Vein endothelial cell (primary cell): ENCODE results near the gene POLDIP2. TPM values are rescaled to one million over a fixed set of nuclear protein-coding genes. Genes with fewer than 3 reads are reported as not detected.

Source experiments
- total RNA-seq: library from RNA; depleted of rRNA; stranded (reverse); fragments of >200 nt; gene quantifications from 2 replicates; pipeline ENCODE4 v1.2.3, GENCODE V29; 2012

POLDIP2 gene, protein sequence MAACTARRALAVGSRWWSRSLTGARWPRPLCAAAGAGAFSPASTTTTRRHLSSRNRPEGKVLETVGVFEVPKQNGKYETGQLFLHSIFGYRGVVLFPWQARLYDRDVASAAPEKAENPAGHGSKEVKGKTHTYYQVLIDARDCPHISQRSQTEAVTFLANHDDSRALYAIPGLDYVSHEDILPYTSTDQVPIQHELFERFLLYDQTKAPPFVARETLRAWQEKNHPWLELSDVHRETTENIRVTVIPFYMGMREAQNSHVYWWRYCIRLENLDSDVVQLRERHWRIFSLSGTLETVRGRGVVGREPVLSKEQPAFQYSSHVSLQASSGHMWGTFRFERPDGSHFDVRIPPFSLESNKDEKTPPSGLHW
- total RNA-seq: 90.8 and 92.3 TPM in 2 replicates

DNA sequence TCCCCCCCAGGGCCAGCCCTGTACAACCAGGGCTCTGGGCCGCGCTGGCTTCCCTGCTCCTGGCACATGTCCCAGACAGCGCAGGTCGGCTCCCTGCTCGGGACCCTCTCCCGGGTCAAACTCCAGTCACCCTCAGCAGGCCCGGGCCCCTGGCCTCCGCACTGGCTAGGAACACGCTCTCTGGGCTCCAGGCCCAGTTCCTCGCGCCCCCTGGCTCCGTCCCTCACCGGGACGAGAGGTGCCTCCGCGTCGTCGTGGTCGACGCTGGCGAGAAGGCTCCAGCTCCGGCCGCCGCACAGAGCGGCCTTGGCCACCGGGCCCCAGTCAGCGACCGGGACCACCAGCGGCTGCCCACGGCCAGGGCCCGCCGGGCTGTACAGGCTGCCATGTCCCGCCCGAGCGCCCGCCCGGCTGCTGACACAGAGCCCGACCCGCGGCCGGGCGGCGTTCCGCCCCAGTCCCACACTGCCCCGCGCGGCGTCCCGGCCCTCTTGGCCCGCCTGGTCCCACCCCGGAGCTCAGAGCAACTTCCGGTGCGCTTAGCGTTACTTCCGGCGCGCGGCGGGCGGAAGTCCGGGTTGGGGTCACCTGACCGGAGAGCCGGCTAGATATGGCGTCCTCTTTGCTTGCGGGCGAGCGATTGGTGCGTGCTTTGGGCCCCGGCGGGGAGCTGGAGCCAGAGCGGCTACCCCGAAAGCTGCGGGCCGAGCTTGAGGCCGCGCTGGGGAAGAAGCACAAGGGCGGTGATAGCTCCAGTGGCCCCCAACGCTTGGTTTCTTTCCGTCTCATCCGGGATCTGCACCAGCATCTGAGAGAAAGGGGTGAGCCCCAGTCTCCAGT is at the start of gene POLDIP2:
TSS of gene POLDIP2 (minus strand) at position 467 of the 840 bp plus-strand sequence. CDS start at position 388, 79 bp downstream.

DNA sequence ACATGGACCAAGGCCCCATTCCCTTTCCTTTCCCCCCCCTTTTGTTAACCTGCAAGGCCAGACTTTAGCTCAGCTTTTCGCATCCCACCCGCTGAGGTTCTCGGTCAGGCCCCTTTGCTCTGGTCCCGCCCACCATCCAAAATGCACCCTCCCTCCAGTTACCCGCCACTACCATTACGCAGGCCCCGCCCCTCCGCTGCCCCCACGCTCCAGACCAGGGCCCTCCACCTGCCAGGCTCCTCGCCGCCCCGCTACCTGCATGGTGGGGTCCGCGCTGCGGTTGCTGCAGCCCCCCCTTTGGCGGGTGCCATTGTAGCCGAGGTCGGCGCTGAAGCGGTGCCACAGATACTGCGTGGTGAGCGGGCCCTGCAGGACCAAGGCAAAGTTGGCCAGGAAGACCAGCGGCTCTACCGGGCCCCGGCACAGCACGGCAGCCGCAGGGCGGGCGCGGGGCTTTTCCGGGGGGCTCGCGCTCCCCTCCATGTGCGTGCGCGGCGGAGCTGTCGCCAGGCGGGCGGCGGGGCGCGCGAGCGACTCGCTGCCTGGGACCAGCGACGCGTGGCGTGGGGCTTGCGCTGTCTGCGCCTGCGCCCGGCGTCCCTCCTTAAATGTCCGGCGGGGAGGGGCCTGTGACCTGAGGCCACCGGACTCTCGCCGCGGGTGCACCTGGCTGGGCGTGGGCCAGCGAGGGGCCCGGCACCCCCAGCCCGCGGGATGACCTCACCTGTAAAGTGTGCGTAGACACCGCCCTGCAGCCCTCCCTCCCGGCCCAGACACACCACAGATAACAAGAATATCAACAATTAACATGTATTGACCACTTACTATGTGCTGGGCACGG is 48.5 kb upstream of the POLDIP2 start, which contains the start of gene SLC46A1:
TSS of gene SLC46A1 (minus strand) at position 581 of the 841 bp plus-strand sequence. CDS start at position 483, 98 bp downstream.

DNA sequence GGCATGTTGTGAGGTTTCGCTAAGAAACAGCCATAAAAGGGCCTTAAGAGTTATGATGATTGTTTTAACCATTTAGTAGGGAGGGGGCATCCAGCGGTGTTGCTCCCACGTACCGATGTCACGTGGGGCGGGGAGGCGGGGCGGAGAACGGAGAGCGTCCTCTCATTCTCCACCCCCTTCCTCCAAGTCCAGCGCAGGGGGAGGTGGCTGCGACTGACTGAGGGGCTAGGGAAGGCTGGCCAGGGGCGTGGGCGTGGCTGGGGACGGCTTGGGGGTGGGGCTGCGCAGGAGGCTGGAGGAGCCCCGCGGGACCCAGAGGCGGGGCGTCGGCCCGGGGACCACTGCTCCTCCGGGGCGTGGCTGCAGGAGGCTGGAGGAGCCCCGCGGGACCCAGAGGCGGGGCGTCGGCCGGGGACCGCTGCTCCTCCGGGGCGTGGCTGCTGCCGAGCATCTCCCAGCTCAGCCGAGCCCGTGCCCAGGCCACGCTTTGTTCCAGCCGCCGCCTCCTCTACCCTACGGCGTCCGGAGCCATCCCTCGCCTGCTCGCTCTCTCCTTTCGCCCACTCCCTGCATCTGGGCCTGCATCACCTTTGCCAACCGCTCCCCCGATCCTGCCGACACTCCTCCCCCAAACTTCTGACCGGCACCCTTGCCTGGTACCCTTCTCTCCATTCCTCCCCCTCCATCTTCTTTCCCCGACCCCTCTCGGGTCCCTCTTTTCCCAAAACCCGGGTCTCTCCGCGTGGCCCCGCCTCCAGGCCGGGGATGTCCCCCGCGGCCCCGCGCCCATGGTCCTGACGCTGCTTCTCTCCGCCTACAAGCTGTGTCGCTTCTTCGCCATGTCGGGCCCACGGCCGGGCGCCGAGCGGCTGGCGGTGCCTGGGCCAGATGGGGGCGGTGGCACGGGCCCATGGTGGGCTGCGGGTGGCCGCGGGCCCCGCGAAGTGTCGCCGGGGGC is 14.2 kb upstream of the POLDIP2 start, which contains the start of gene SARM1:
TSS of gene SARM1 (plus strand) at position 450 of the 958 bp plus-strand sequence. CDS start at position 789, 339 bp downstream.

DNA sequence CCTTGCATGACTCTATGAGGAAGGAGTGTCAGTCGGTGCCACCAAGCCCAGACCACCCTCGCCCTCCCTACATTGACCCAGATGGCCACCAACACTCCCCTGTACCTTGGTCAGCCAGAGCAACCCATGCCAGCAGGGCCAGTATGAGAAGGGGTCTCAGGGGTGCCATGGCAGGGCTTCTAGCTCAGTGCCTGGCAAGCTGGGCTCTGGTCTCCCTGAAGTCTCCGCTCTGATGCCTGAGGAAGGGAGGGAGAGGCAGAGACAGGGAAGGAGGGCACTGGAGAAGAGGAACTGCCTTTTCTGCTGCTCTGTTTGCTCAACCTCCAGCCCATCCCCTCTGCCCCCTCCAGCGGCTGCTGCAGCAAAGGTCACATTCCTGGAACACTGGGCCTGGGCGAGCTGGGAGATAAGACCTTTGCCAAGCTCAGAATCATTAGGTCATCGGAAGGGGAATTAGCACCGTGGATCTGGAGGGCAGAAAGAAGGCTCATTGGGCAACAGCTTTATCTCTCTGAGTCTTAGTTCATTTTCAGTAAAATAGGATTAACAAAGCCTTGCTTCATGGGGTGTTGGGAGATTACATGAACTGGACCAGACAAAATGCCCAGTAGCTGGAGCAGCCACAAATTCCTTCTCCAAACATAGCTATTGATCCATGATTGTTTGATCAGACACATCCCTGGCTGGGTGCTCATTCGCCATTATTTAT is 12.9 kb upstream of the POLDIP2 start, which contains the start of gene VTN:
TSS of gene VTN (minus strand) at position 273 of the 709 bp plus-strand sequence. CDS start at position 169, 104 bp downstream.

DNA sequence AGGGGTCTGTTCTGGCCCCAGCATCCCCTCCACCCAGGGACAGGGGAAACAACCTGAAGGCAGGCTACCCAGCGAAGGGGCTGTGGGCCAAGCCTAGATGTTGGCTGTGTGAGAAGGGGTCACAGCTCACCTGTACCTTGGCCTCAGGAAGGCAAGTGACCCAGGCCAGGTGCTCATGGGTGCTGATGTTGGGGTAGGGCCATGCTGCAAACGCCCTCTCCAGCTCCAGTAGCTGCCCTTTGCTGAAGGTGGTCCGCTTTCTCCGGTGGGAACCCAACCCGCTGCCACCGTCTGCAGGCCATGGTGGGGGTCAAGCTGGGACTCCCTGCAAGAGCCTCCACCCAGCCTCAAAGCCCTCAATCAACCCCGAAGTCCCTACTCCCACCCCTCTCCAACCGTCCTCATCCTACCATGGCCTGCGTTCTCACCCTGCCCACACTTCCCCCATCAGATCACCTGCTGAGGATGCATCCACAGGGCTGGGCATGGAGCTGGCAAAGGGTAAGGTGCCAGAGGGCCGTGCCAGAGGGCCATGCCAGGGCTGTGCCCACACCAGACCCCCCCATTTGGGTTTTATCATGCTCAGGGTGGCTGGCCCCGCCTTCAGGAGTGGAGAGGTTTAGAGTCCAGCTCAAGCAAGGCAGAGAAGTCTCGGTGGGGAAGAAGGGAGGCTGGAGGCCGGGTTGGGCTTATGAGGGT is 7.5 kb upstream of the POLDIP2 start, which contains the start of gene SEBOX:
TSS of gene SEBOX (minus strand) at position 535 of the 699 bp plus-strand sequence. CDS start at position 487, 48 bp downstream.

DNA sequence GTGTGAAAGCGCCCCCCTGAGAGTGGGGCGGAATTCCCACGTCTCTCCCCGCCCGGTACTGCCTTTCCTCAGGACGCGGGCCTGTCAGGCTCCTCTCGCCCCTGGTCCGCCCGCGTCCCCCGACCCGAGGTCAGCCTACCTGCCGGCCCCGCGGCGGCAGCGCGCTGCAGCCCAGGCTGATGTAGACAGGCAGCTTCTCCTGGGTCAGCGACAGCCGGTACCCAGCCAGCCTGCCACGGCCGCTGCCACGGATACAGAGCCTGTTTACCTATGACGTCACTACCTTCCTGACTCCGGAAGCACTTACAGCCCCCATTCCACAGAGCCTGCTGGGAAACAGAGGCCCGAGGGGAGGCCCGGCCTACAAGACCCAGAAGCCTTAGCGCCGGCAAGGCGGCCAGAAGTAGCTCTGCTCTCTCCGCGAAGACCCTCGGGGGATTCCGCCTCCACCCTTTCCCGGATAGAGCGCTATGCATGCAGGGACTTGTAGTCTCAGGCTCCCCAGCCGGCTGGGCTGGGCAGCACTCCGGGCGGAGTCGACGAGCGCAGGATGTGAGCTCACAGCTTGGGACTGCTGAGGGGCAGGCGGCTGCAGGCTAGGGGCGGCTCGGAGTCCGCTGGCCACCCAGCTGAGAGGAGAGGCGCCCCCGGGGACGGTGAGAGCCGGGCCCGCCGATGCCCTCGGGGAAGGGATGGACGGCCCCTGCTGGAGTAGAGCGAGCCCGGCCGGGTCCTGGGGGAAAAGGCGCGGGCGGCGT is 21.9 kb downstream of the POLDIP2 start, which contains the start of the genes IFT20 and TNFAIP1:
TSS of gene IFT20 (minus strand) at position 272 of the 758 bp plus-strand sequence. CDS start 3,487 bp downstream, outside the sequence.
TSS of gene TNFAIP1 (plus strand) at position 561 of the 758 bp plus-strand sequence. CDS start 3,761 bp downstream, outside the sequence.

DNA sequence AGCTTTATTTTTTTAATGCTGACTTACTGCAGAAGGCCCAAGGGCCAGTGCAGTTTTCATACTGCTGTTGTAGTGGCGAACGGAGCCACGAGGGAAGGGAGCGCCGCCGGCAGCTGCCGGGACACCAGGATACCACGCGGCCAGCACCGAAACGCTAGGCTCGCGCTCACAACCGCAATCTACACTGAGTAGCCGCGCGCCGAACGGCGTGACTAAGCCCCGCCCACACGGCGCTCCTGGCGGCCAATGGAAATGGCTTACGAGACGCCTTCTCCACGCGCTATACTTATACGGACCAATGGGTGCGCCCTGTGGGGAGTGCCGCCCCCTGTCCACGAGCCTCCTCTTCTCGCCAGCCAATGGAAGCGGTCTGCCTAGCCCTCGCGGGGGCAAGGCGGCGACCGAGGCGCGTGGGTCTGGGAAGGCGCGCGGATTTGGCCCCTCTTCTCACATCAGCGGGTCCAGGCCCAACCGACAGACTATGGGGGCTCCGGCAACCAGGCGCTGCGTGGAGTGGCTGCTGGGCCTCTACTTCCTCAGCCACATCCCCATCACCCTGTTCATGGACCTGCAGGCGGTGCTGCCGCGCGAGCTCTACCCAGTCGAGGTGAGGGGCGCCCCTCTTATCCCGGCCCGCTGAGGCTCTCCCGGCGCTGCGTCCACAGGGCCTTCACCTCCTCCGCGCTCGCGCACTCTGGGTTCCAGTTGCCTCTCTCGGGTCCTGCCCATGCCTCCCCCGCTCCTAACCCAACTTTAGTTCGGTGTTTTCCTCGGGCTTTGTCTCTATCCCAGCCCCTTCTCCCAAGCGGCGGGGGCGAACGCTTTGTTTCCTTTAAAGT is 38.3 kb downstream of the POLDIP2 start, which contains the start of gene TMEM97:
TSS of gene TMEM97 (plus strand) at position 442 of the 839 bp plus-strand sequence. CDS start at position 482, 40 bp downstream.

Other genes with a start within 250 kb of the POLDIP2 start
- 16.7 and 26.8 TPM in 2 replicates for gene TMEM97, start 38.3 kb downstream of the POLDIP2 start, total RNA-seq
- 40.3 and 50.6 TPM in 2 replicates for gene IFT20, start 22.1 kb downstream of the POLDIP2 start, total RNA-seq
- 90.0 and 99.9 TPM in 2 replicates for gene TNFAIP1, start 21.8 kb downstream of the POLDIP2 start, total RNA-seq
- not detected in 2 replicates for gene SEBOX, start 7.7 kb upstream of the POLDIP2 start, total RNA-seq
- 0.10 TPM in 1 of 2 replicates, not detected in the other for gene VTN, start 12.8 kb upstream of the POLDIP2 start, total RNA-seq
- 4.2 and 6.2 TPM in 2 replicates for gene SARM1, start 14.2 kb upstream of the POLDIP2 start, total RNA-seq
- gene SLC46A1, start 48.7 kb upstream of the POLDIP2 start, total RNA-seq: 1.3 and 2.5 TPM in 2 replicates
- gene SLC13A2, start 116.1 kb upstream of the POLDIP2 start, total RNA-seq: not detected in 2 replicates
- not detected in 2 replicates for gene FOXN1, start 148.8 kb upstream of the POLDIP2 start, total RNA-seq
- gene UNC119, start 195.1 kb upstream of the POLDIP2 start, total RNA-seq: 23.1 and 27.1 TPM in 2 replicates
- gene PIGS, start 214.0 kb upstream of the POLDIP2 start, total RNA-seq: 56.3 and 63.7 TPM in 2 replicates
- gene ALDOC, start 219.4 kb upstream of the POLDIP2 start, total RNA-seq: 12.4 and 22.5 TPM in 2 replicates
- gene SPAG5, start 241.5 kb upstream of the POLDIP2 start, total RNA-seq: 20.9 and 31.7 TPM in 2 replicates